ENCODE data around the gene EGFL6.

DNA sequence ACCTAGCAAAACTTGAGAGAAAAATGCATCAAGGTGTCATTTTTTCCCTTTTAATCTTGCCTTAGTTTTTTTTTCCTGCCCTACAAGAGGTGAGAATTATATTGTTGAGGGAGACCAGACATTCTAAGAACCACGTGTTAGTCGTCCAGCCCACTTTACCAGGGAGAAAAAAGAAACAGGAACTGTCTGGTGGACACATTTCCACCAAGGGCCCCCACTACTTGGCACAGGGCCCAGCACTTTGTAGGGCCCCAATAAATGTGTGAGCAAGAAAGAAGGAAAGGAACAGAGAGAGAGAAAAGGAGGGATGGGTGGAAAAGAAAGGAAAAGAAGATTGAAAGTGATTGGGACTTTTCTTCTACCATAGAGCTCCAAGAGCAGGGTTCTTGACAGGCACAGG, 3.9 kb upstream of the EGFL6 start:
- TF ChIP-seq POLR2A (IDR thresholded peaks at IDR 0.05) (no peak), CTCF (IDR thresholded peaks at IDR 0.05) (no peak)
